Kasumi-1 (cell line): ENCODE results near the gene GUCY1A2.

Experiments used
- DNase-seq, 2 experiments: peaks; one replicate each; lab custom pipeline; 2025; lab: John Stamatoyannopoulos, UW

GUCY1A2 gene

GRCh38 chr11:106998916-106999188, 19.4 kb downstream of the GUCY1A2 start:
- DNase-seq = no peak

GRCh38 chr11:106998116-106998915, 20.0 kb downstream of the GUCY1A2 start:
- DNase-seq = no peak

- DNase-seq = no peak
These were observed 21.0 kb downstream of the GUCY1A2 start for GRCh38 chr11:106997227-106997626.

- no peak for DNase-seq
These were observed 21.6 kb downstream of the GUCY1A2 start for GRCh38 chr11:106996691-106997090.

- DNase-seq = no peak
These were observed 27.9 kb downstream of the GUCY1A2 start for GRCh38 chr11:106990331-106990730.

GRCh38 chr11:106989078-106989455, 29.2 kb downstream of the GUCY1A2 start:
- DNase-seq = no peak

- DNase-seq = peak; percentile 12 to 34
These were observed 29.9 kb downstream of the GUCY1A2 start for GRCh38 chr11:106988151-106989077.

GRCh38 chr11:106986673-106987072, 31.6 kb downstream of the GUCY1A2 start:
- DNase-seq = no peak

- no peak for DNase-seq
These were observed 32.0 kb downstream of the GUCY1A2 start for GRCh38 chr11:106986261-106986660.

- DNase-seq = no peak
These were observed 34.3 kb downstream of the GUCY1A2 start for GRCh38 chr11:106983991-106984390.

- no peak for DNase-seq
These were observed 35.0 kb downstream of the GUCY1A2 start for GRCh38 chr11:106983261-106983660.

- no peak for DNase-seq
These were observed 43.4 kb downstream of the GUCY1A2 start for GRCh38 chr11:106974831-106975230.

- DNase-seq = no peak
These were observed 46.4 kb downstream of the GUCY1A2 start for GRCh38 chr11:106971864-106972263.

GRCh38 chr11:106969644-106970355, 48.5 kb downstream of the GUCY1A2 start:
- no peak for DNase-seq

GRCh38 chr11:106962995-106963394, 55.3 kb downstream of the GUCY1A2 start:
- DNase-seq = no peak

GRCh38 chr11:106961518-106961917, 56.8 kb downstream of the GUCY1A2 start:
- DNase-seq = no peak

GRCh38 chr11:106961048-106961447, 57.2 kb downstream of the GUCY1A2 start:
- DNase-seq = no peak

- no peak for DNase-seq
These were observed 58.5 kb downstream of the GUCY1A2 start for GRCh38 chr11:106959800-106960199.

- no peak for DNase-seq
These were observed 58.9 kb downstream of the GUCY1A2 start for GRCh38 chr11:106959386-106959785.

- no peak for DNase-seq
These were observed 59.6 kb downstream of the GUCY1A2 start for GRCh38 chr11:106958517-106959248.

GRCh38 chr11:106957030-106957482, 61.2 kb downstream of the GUCY1A2 start:
- no peak for DNase-seq

GRCh38 chr11:106950067-106950491, 68.2 kb downstream of the GUCY1A2 start:
- DNase-seq = no peak
